Activated CD4-positive, alpha-beta T cell treated with anti-CD3 and anti-CD28 coated beads, Interleukin-2, amount 10 ng/mL, durations not matched to agents 7 days and 5 days (primary cell): ENCODE measurements around the gene LIMD2. TPM values are rescaled to one million over a fixed set of nuclear protein-coding genes. Genes with fewer than 3 reads are reported as not detected.
A peak's percentile ranks its signal among the peaks of the same experiment; 100 is the strongest.

ENCODE experiments used
- CTCF ChIA-PET: fragments of 350-600 bp; sonication (Branson Sonifier 250); formaldehyde crosslinking; loops from one replicate; lab custom pipeline; 2021; ENCODE audit warnings: antibody characterized with exemption; lab: Charles Lee
- POLR2A ChIA-PET: fragments of 350-600 bp; sonication (Branson Sonifier 250); formaldehyde crosslinking; loops from one replicate; lab custom pipeline; 2021; ENCODE audit warnings: antibody characterized with exemption; lab: Charles Lee
- DNase-seq: peaks from one replicate; pipeline ENCODE4 v3.0.0-alpha.2; 2020
- H3K27ac Mint-ChIP-seq: one replicate; pipeline ENCODE4 v1.8.0; 2021; ENCODE audit warnings: mild to moderate bottlenecking, moderate library complexity, mixed read lengths
- H3K27me3 Mint-ChIP-seq: one replicate; pipeline ENCODE4 v1.8.0; 2021; ENCODE audit warnings: mixed read lengths
- H3K36me3 Mint-ChIP-seq: one replicate; pipeline ENCODE4 v1.8.0; 2021; ENCODE audit warnings: low read depth, mixed read lengths
- H3K4me1 Mint-ChIP-seq: one replicate; pipeline ENCODE4 v1.8.0; 2021; ENCODE audit warnings: mixed read lengths
- H3K4me3 Mint-ChIP-seq: one replicate; pipeline ENCODE4 v1.8.0; 2021; ENCODE audit warnings: mild to moderate bottlenecking, moderate library complexity, mixed read lengths
- H3K9me3 Mint-ChIP-seq: one replicate; pipeline ENCODE4 v1.8.0; 2021; ENCODE audit warnings: mixed read lengths
- total RNA-seq, 2 experiments: library from RNA; stranded (reverse); gene quantifications; one replicate each; pipeline ENCODE4 v1.2.3, GENCODE V29; 2021

LIMD2 gene
- total RNA-seq, 2 experiments from 2014 or later, result 409 to 433 TPM

DNA sequence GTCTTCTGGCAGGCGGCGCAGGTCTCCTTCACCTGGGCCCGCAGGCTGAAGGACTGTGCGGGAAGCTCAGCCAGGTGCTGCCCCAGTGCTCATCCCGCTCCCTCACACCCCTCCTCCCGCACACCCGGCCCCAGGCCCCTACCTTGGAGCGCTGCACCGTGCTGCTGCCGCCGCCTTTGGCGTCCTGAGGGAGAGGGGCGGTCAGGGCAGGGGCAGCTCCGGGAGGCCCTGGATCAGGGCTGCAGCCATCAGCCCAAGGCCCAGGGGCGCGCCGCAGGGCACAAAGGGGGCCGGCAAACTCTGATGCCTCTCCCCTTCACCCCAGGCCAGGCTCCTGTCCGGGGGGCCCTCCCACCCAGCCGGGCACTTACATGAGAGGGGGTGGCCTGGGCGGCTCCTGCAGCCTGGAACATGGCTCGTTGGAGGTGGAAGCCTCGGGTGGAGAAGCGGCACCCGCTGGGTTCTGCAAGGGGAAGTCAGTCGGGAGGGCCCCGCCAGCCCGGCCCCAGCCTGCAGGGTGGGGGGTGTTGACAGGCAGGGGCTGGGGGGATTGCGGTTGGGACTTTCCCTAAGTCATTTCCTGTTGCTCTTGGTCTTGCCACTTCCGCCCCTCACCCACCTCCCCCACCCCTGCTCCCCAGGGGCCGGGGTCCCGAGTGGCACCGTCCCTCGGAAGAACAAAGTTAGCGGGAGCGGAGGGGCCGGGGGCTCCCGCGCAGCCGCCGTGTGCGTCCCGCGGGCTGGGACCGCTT lies 863 bp downstream of the LIMD2 start:
- DNase-seq, result peak; percentile 94
- Mint-ChIP-seq H3K36me3 (peaks cover 74% of the 10 kb centered on the region), H3K4me3 (peak overlapping the region; percentile 97), H3K4me1 (peaks cover 55% of the 10 kb centered on the region), H3K9me3 (peaks cover 3% of the 10 kb centered on the region), H3K27ac (peak overlapping the region; percentile 98), H3K27me3 (no peaks in the 10 kb centered on the region)
- CTCF ChIA-PET, result interaction anchor here (0.6 to 3.9 kb wide), 19 partner anchors 8 to 274 kb away, joined by 3 to 21 read pairs (median 3); partner anchors contain the start of genes CCDC47, DDX42 and PSMC5
- POLR2A ChIA-PET, result interaction anchor here (0.9 to 1.7 kb wide), 2 partner anchors 9 to 43 kb away, joined by 3 to 8 read pairs; no protein-coding TSS in a partner anchor

GRCh38 chr17:63698381-63698885 lies 1.5 kb downstream of the LIMD2 start:
- ChIA-PET POLR2A (interaction anchor here (0.9 to 1.7 kb wide), 2 partner anchors 10 to 44 kb away, joined by 3 to 8 read pairs; no protein-coding TSS in a partner anchor), CTCF (interaction anchor here (0.6 to 3.9 kb wide), 24 partner anchors 8 to 273 kb away, joined by 3 to 21 read pairs (median 3); partner anchors contain the start of genes CCDC47, DDX42 and PSMC5)
- peak overlapping the region; percentile 97 for H3K4me3 Mint-ChIP-seq
- peak overlapping the region; percentile 98 for H3K27ac Mint-ChIP-seq
- H3K4me1 Mint-ChIP-seq, result peaks cover 49% of the 10 kb centered on the region
- H3K9me3 Mint-ChIP-seq, result peaks cover 3% of the 10 kb centered on the region
- peak; percentile 26 for DNase-seq
- H3K27me3 Mint-ChIP-seq, result no peaks in the 10 kb centered on the region
- peaks cover 70% of the 10 kb centered on the region for H3K36me3 Mint-ChIP-seq

DNA sequence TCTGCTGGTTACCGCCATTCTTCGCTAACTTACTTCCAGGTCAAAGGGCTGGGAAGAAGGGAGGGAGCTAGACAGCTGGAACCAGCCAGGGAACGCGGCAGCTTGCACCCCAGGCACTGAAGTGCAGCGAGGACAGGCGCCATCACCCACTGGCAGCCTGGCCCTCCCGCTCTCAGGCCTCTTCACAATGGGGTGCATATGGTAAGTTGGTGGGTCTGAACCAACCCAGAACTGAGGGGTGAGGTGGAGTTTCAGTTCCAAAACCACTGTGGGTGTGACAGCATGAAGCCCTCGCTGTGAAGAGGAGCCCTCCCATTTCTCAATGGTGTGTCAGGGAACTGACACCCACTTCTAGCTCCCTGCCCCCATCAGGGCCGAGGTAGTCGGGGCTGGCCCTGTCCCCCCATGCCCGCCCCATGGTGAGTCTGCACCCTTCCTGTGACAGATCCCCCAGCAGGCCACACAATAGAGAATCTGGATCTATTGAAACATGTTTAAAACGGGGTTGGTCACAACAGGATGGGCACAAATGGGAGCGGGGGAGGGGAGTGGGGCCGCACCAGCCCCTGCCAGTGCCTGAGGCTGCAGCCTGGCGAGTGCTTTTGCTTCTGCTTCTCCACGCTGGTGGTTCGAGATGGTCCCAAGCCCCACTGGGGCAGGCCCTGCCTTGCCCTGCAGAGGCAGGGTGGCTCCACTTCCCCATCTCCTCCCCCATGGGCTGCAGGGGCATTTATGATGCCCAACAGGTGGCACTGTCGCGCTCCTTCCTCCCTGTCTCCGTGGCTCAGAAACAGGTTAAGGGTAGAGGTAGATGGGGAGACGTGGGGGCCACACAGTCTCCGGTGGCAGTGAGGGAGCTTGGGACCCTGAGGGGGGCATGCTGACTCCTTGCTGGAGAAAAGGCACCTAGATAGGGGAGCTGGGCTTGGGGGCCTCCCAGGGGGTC lies 2.3 kb downstream of the LIMD2 start:
- Mint-ChIP-seq H3K4me3 (peak overlapping the region; percentile 97), H3K4me1 (peaks cover 43% of the 10 kb centered on the region)
- DNase-seq, result peak; percentile 87

DNA sequence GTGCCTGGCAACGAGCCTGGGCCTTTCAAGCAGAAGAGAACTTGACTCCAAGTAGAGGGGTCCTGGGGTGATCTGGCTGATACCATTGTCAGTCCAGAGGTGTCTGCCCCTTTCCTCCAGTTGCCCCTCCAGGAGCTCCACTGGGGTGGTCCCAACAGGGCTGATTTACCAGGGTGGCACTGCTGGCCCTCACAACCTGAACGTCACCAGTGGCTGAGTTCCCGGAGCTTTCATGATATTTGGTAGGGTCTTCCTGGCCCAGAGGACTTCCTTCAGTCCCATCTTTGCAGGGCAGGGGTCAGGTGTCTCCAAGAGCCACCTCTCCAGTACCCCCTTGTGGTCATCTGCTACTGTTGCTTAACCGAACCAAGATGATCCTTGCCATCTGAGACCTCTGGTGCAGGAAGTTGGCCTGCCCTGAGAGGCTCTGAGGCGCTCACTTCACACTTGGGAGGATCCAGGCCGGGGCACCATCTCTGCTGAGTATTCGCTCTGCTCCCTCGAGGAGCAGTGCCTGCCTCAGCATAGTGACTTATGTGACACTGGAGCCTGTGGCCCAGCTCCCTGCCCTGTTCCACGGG lies 3.5 kb downstream of the LIMD2 start:
- POLR2A ChIA-PET, result interaction anchor here (1.4 kb wide), 1 partner anchor 77 kb away, joined by 4 read pairs; the partner anchor contains the start of genes CCDC47 and DDX42
- CTCF ChIA-PET, result interaction anchor here (0.5 to 3.9 kb wide), 8 partner anchors 9 to 271 kb away, joined by 3 to 21 read pairs (median 3); partner anchors contain the start of gene MAP3K3
- DNase-seq, result peak; percentile 52
- Mint-ChIP-seq H3K4me3 (peak overlapping the region; percentile 97), H3K27ac (peak overlapping the region; percentile 98), H3K4me1 (peaks cover 37% of the 10 kb centered on the region), H3K9me3 (peaks cover 1% of the 10 kb centered on the region), H3K36me3 (peaks cover 60% of the 10 kb centered on the region), H3K27me3 (no peaks in the 10 kb centered on the region)

More for the DNA sequence above, 2.3 kb downstream of the LIMD2 start:
- Mint-ChIP-seq H3K9me3 (peaks cover 3% of the 10 kb centered on the region), H3K27ac (peak overlapping the region; percentile 98), H3K27me3 (no peaks in the 10 kb centered on the region), H3K36me3 (peaks cover 65% of the 10 kb centered on the region)
- ChIA-PET POLR2A (interaction anchor here (0.6 to 1.7 kb wide), 3 partner anchors 13 to 76 kb away, joined by 3 to 8 read pairs (median 4); partner anchors contain the start of genes CCDC47 and DDX42), CTCF (interaction anchor here (0.6 to 3.9 kb wide), 21 partner anchors 9 to 272 kb away, joined by 3 to 21 read pairs (median 3); partner anchors contain the start of genes CCDC47 and DDX42)

GRCh38 chr17:63695889-63696288 lies 4.0 kb downstream of the LIMD2 start:
- no peak for DNase-seq
- H3K9me3 Mint-ChIP-seq, result no peaks in the 10 kb centered on the region
- ChIA-PET CTCF (interaction anchor here (0.5 to 3.9 kb wide), 7 partner anchors 8 to 270 kb away, joined by 3 to 21 read pairs (median 3); partner anchors contain the start of gene MAP3K3), POLR2A (interaction anchor here (0.9 kb wide), 1 partner anchor 74 kb away, joined by 3 read pairs; no protein-coding TSS in a partner anchor)
- H3K4me3 Mint-ChIP-seq, result peak overlapping the region; percentile 97
- H3K27ac Mint-ChIP-seq, result peak overlapping the region; percentile 98
- peaks cover 33% of the 10 kb centered on the region for H3K4me1 Mint-ChIP-seq
- no peaks in the 10 kb centered on the region for H3K27me3 Mint-ChIP-seq
- peaks cover 58% of the 10 kb centered on the region for H3K36me3 Mint-ChIP-seq

- Mint-ChIP-seq H3K4me3 (no peak overlapping the region), H3K4me1 (peaks cover 33% of the 10 kb centered on the region), H3K27me3 (no peaks in the 10 kb centered on the region), H3K9me3 (no peaks in the 10 kb centered on the region), H3K27ac (peak overlapping the region; percentile 98), H3K36me3 (peaks cover 60% of the 10 kb centered on the region)
- no peak for DNase-seq
- ChIA-PET CTCF (interaction anchor here (0.6 to 3.9 kb wide), 5 partner anchors 15 to 329 kb away, joined by 3 to 21 read pairs (median 4); partner anchors contain the start of gene MAP3K3), POLR2A (interaction anchor here (0.6 to 0.9 kb wide), 2 partner anchors 47 to 73 kb away, joined by 3 read pairs; no protein-coding TSS in a partner anchor)
These were observed 4.8 kb downstream of the LIMD2 start for GRCh38 chr17:63694950-63695773.

GRCh38 chr17:63694229-63694949 lies 5.5 kb downstream of the LIMD2 start:
- Mint-ChIP-seq H3K4me1 (peaks cover 33% of the 10 kb centered on the region), H3K4me3 (no peak overlapping the region), H3K36me3 (peaks cover 65% of the 10 kb centered on the region), H3K9me3 (no peaks in the 10 kb centered on the region), H3K27ac (peak overlapping the region; percentile 98), H3K27me3 (no peaks in the 10 kb centered on the region)
- peak; percentile 36 for DNase-seq
- ChIA-PET CTCF (interaction anchor here (0.6 to 1.5 kb wide), 5 partner anchors 8 to 328 kb away, joined by 3 to 4 read pairs (median 3); partner anchors contain the start of gene MAP3K3), POLR2A (interaction anchor here (0.6 kb wide), 1 partner anchor 48 kb away, joined by 3 read pairs; no protein-coding TSS in a partner anchor)

- DNase-seq, result no peak
- ChIA-PET CTCF (interaction anchor here (0.9 to 1.5 kb wide), 3 partner anchors 9 to 20 kb away, joined by 3 to 4 read pairs (median 3); no protein-coding TSS in a partner anchor), POLR2A (interaction anchor here (0.5 kb wide), 1 partner anchor 56 kb away, joined by 3 read pairs; no protein-coding TSS in a partner anchor)
- no peaks in the 10 kb centered on the region for H3K9me3 Mint-ChIP-seq
- peak overlapping the region; percentile 31 for H3K27ac Mint-ChIP-seq
- peaks cover 33% of the 10 kb centered on the region for H3K4me1 Mint-ChIP-seq
- H3K27me3 Mint-ChIP-seq, result no peaks in the 10 kb centered on the region
- no peak overlapping the region for H3K4me3 Mint-ChIP-seq
- H3K36me3 Mint-ChIP-seq, result peaks cover 63% of the 10 kb centered on the region
These were observed 6.4 kb downstream of the LIMD2 start for GRCh38 chr17:63693411-63694113.

GRCh38 chr17:63692195-63692816 lies 7.6 kb downstream of the LIMD2 start:
- H3K4me1 Mint-ChIP-seq, result peaks cover 28% of the 10 kb centered on the region
- H3K27ac Mint-ChIP-seq, result no peak overlapping the region
- no peaks in the 10 kb centered on the region for H3K27me3 Mint-ChIP-seq
- peaks cover 52% of the 10 kb centered on the region for H3K36me3 Mint-ChIP-seq
- CTCF ChIA-PET, result no interaction called here
- H3K9me3 Mint-ChIP-seq, result no peaks in the 10 kb centered on the region
- no peak overlapping the region for H3K4me3 Mint-ChIP-seq
- DNase-seq, result no peak
- POLR2A ChIA-PET, result no interaction called here
